Ramos (cell line): ENCODE results near the gene POU6F2.

Experiments
- in situ Hi-C: fragments of 300-500 bp; cut with MboI; formaldehyde crosslinking; loops from one replicate; pipeline ENCODE4 v1.14.3; 2022; ENCODE audit warnings: low sequenced_read_pairs; ENCODE audit not compliant: unreplicated experiment

Gene POU6F2, protein sequence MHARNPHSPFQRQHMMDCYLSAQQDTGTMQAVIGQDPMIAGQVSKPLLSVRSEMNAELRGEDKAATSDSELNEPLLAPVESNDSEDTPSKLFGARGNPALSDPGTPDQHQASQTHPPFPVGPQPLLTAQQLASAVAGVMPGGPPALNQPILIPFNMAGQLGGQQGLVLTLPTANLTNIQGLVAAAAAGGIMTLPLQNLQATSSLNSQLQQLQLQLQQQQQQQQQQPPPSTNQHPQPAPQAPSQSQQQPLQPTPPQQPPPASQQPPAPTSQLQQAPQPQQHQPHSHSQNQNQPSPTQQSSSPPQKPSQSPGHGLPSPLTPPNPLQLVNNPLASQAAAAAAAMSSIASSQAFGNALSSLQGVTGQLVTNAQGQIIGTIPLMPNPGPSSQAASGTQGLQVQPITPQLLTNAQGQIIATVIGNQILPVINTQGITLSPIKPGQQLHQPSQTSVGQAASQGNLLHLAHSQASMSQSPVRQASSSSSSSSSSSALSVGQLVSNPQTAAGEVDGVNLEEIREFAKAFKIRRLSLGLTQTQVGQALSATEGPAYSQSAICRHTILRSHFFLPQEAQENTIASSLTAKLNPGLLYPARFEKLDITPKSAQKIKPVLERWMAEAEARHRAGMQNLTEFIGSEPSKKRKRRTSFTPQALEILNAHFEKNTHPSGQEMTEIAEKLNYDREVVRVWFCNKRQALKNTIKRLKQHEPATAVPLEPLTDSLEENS

DNA sequence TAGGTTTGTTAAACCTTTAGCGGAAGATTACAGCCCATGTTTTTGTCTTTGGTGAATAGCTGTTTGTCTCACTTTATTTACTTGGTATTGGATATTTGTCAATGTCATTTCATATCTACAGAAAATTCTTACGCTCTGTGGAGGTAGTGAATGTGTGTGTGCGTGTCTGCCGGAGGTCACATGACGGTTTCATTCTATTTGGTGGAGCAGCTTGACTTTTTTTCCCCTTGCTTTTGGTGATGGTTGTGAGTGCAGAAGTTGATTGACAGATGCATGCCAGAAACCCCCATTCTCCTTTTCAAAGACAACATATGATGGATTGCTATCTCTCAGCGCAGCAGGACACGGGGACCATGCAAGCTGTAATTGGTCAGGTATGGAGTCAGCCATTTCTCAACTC lies at the start of gene POU6F2:
Gene POU6F2 (plus strand): TSS at position 225 of the 400 bp plus-strand sequence. CDS start 45 bp downstream, at position 270.
- in situ Hi-C loops, result no loop called here

DNA sequence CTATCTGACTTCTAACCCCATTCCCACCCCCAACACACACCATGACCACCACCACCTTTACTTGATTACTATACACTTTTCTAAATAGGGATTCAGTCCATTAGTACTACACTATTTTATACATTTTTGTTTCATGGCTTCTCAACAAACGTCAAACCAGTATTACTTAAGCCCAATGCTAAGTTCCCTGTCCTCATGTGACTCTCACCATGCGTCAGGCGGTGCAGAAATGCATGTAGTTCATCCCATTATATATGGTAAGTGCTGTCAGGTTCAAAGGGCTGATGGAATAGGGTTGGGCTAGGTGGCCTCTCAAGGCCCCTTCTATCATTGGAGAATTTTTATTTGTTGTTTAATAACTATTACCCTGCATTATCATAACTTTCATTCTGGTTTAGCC lies 49.2 kb upstream of the POU6F2 start:
- in situ Hi-C loops, result loop anchor here (25.0 kb wide), 1 partner anchor 584 kb away; no protein-coding TSS in a partner anchor

DNA sequence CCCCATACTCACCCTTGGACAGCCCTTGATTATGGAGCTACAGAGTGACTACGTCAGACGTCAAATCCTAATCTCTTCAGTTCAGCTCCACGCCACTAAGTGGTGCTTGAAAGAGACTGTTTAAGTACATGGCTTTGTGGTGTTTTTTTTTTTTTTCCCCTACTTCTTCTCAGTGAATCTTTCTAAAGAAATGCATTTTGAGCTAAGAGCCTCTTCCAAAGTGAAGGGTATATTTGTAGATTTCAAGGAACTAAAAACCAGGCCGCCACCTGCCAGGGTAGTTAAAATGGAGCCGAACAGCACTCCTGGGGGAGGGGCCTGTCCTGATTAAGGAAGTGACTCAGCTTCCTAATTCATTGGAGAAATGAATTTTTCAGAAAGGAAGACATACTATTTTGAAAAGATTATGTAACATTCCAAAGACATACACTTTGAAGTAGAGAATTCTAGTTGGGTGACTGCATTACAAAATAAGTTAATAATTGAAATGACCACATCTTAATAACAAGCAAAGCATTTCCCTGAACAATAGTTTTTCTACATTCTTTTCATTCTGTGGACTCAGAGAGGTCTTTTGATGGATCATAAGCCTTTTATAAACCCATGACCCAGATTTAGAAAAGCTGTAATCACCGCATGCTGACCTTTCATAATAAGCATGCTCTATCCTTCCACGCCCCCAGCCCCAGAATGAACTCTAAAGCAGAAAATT lies 48.1 kb upstream of the POU6F2 start:
- in situ Hi-C loops, result loop anchor here (25.0 kb wide), 1 partner anchor 583 kb away; no protein-coding TSS in a partner anchor

DNA sequence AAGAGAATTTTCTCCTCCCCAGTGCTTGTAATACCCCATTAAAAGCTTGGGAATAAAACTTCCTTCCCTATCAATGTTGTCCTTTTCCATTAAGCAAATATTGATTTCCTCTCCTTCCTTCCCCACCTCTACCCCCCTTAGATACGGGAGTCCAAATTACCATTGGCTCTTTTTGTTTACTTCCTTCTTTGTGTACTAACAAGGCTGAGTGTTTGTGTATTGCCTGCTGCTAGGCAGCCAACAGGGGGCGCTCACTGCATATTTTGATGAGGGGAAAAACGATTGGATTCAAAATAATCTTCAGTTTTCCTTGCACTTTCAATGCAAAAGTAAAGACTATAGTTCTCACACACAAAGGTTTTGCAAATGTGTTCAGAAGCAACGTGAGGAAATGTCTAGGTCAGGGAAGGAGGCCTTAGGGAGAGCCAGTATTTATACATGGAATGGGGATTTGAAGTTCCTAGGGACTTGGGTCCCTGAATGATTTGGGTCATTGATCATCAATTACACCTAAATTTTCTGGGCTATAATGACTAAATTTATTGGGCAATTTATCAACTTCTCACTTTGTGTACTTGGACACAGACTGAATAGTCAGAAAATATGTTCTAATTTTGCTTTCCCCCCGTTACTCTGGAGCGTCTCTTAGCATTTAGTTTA lies 45.1 kb upstream of the POU6F2 start:
- in situ Hi-C loops, result loop anchor here (25.0 kb wide), 1 partner anchor 580 kb away; no protein-coding TSS in a partner anchor

DNA sequence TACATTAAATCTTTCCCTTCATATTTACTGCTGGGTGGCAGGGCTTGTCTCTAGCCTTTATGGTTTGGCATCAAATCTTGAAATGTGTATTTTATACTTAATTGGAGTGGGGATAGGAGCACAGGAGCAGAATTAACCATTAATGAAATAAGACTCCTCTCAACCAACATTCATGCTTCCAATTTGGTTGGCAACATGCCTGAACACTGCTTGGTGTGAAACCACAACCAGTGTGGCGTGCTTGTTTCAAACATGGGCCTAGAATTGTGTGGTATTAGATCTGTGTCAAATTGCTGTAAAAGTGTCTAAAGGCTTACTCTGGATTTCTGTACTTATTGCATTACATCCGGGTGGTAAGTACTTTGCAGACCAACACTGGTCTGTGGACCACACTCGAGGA lies 43.7 kb upstream of the POU6F2 start:
- in situ Hi-C loops, result loop anchor here (25.0 kb wide), 1 partner anchor 578 kb away; no protein-coding TSS in a partner anchor

DNA sequence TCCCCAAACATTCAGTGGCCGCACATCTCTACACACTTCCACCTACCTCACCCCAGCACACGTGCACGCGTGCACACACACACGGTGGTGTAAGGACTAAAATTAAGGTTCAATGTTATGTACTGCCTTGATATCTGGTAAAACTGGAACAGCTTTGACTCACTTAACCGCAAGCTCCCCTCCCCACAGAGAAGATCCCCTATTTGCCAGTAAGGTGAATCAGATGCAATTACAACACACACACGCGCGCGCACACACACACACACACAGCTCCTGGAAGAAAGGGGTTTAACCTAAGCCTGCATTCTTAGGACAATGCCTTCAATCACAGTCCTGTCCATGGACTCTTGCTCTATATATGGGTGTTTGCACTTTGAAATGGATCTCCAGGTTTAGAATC lies 43.2 kb upstream of the POU6F2 start:
- in situ Hi-C loops, result loop anchor here (25.0 kb wide), 1 partner anchor 578 kb away; no protein-coding TSS in a partner anchor

DNA sequence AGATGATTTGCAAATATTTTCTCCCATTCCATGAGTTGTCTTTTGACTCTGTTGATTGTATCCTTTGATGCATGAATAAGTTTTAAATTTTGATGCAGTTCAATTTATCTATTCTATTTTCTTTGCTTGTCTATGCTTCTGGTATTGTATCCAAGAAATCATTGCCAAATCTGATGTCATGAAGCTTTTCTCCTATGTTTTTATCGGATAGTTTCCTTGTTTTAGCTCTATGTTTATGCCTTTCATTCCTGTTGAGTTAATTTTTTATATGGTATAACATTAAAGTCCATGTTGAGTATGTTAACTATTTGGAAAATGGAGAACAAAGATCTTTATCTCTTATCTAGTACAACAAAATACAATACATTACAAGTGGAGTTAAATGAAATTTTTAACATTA lies 41.1 kb upstream of the POU6F2 start:
- in situ Hi-C loops, result loop anchor here (25.0 kb wide), 1 partner anchor 576 kb away; no protein-coding TSS in a partner anchor

DNA sequence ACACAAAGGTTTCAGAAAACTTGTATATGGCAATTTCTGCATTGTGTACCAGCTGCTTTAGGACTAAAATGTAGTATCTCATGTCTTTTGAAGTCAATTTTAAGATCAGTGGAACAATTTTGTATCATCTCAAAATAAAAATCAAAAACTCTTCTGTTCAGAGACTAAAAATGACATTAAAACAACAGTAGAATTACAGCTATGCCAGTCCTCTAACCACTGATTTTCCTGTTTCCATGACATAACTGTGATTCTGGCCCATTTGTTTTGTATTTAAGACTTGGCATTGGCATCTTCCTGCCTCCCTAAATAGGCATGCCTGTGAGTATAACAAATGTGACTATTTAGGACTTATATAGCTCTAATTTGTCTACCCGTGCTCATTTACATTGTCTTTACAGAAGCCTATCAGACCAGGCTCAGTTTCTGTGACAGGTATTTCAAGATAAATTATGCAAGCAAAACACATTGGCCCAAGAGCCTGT lies 39.7 kb upstream of the POU6F2 start:
- in situ Hi-C loops, result loop anchor here (25.0 kb wide), 1 partner anchor 574 kb away; no protein-coding TSS in a partner anchor

DNA sequence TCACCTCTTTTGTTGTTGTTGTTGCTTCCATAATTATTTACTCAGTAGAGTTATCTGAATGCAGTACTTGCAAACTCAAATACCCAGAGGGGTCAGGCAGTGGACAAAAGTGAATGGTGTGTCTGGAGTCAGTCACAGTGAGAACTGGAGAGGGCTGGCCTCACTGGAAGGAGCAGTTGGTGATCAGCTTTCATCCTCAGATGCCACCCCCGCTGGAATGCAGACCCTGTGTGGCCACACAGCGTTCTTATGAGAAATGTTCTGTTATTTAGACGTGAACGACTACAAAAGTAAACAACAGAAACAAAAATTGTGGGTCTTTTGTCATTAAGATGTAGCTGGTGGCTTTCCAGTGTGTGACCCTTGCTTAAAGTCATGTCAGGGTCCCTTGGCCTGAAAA lies 39.1 kb upstream of the POU6F2 start:
- in situ Hi-C loops, result loop anchor here (25.0 kb wide), 1 partner anchor 574 kb away; no protein-coding TSS in a partner anchor

DNA sequence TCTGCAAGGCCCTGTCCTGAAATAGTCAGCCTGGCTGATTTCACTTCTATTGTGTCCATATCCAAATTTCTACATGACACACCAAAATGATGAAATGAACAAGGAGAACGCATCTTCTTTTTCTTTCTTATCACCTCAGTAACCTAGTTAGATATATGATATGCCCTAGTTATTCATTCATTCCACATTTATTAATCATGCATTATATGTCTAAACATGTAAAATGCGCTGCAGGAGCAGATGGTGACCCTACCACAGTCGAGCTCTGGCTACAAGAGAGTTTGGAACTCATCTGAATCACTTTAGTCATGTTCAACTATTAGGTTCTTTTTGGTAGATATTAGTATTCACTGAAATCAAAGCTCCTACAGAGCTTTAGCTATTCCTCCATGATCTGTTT lies 36.9 kb upstream of the POU6F2 start:
- in situ Hi-C loops, result loop anchor here (25.0 kb wide), 1 partner anchor 572 kb away; no protein-coding TSS in a partner anchor

DNA sequence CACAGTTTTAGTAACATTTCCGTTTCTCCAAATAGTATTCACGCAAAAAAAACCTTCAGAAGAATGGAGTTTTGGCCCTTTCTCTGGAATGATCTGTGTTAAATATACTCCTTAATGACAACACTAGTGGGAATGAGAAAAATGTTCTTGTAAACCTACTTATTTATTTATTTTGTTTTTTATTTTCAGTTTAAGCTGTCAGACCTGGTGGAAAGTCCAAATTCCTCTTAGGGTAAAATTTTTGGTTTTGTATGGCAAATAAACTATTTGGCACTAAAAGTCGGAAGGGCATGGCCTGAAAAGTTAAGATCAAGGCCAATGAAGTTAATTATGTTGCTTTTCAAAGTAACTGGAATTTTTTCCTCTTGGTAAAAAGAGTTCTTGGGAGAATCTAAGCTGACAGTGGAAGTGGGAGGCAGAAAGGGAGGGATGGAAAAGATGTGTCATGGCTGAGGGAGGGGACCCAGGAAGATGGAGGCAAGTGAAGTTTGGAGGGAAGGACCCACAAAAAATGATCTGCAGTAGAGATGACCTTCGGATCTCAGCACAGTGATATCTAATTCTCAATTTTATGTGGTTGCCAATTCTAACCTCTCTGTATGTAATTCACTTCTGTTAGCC lies 35.2 kb upstream of the POU6F2 start:
- in situ Hi-C loops, result loop anchor here (25.0 kb wide), 1 partner anchor 570 kb away; no protein-coding TSS in a partner anchor

DNA sequence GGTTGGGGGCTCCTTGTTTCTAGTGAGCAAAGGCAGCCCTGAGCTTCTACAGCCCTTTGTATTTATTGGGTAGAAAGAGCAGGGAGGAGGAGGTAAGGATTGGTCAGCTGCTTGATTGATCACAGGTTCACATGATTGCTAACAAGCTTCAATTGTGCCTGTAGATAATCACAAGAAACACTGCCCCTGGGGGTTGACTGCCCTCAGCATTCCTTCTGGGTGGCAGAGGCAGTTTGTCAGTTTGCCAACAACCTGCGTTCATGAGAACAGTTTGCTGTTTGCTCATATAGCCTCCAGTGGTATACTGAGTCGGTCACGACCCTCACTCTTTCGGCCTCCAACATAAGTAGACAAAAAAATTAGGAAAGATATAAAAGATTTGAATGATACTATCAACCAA lies 30.2 kb upstream of the POU6F2 start:
- in situ Hi-C loops, result loop anchor here (25.0 kb wide), 1 partner anchor 565 kb away; no protein-coding TSS in a partner anchor

DNA sequence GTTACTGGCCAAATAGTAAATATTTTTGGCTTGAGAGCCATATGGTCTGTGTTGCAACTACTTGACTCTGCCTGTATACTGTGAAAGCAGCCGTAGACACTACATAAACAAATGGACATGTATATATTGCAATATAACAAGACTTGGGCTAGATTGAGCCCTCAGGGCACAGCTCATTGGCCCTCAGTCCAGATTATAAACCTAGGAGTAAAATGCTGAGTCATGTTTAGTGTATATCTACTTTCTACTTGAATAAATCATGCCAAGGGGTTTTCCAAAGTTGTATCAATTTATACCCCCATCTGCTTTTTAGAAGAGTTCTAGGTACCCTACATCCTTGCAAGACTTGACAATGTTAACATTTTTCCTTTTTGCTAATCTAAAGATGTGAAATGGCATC lies 27.4 kb upstream of the POU6F2 start:
- in situ Hi-C loops, result no loop called here

DNA sequence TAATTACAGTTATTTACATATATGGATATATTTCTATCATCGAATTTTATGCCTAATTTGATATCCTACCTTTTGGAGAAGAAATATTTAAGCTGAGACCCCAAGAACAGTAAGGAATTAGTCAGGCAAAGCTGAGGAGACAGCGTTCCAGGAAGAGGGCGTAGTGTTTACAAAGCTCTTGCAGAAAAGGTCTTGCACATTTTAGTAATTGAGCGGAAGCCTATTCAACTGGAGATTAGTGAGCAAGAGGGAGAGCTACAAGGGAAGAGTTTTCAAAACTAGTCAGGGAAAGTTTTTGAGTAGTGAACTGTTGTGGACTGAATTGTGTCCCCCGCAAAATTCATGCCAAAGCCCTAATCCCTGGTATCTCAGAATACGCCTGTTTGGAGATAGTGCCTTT lies 26.5 kb upstream of the POU6F2 start:
- in situ Hi-C loops, result no loop called here

DNA sequence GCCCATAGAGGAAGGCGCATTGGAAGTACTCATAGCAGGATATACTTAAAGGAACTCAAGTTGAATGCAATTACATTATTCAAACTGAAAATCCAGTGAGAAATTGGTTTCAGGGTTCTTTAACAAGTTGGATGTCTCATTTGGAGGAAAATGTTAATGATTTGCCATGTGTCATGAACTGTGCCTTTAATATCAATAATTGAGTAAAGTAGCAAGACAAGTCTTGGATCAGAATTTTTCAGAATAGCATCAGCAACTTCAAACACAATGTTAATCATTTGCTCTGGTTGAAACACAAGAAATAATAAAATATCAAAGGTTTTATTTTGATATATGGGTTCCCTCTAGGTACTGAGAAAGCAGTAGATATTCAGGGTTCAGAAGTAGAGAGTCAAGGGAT lies 24.5 kb upstream of the POU6F2 start:
- in situ Hi-C loops, result no loop called here

DNA sequence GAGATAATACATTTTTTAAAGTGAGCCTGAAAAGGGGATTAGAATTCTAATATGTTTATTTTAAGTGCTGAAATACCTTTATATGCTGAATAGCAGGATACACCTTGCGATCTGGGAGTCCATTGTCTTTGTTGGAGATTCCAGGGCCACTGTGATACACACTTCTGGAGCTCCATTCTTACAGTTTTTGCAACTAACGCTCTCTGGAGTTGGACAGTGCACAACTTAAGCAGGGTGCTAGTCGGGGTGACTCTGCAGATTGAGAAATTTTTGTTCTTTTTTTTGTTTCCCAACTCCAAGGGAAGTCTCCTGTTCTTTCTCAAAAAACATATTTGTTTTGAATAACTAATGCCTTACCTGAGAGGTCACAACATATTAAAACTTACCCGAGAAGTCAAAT lies 23.7 kb upstream of the POU6F2 start:
- in situ Hi-C loops, result no loop called here

DNA sequence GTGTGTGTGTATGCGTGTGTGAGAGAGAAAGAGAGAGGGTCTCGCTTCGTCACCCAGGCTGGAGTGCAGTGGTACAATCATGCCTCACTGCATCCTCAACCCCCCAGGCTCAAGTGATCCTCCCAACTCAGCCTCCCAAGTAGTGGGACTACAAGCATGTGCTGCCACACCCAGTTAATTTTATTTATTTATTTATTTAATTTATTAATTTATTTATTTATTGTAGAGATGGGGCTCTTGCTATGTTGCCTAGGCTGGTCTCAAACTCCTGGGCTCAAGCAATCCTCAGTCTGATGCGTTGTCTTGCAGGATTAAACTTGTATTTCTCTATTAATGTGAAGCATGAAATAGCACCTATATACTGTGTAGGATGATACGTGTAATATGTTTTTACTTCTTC lies 21.8 kb upstream of the POU6F2 start:
- in situ Hi-C loops, result no loop called here

DNA sequence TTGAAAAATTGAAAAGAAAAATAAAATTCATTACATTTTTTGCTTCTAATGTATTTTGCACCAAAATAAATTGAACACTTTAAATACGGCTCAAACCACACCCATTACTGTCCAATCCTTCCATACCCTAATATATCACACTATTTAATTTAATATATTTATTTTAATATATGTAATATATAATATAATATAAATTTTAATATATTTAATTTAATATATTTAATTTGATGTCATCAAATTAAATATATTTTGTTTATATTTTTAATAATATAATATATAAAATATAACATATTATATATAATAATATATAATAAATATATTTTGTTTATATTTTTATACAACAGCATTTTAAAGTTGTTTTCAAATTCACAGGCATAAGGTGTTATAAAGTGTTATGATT lies 15.7 kb upstream of the POU6F2 start:
- in situ Hi-C loops, result no loop called here

DNA sequence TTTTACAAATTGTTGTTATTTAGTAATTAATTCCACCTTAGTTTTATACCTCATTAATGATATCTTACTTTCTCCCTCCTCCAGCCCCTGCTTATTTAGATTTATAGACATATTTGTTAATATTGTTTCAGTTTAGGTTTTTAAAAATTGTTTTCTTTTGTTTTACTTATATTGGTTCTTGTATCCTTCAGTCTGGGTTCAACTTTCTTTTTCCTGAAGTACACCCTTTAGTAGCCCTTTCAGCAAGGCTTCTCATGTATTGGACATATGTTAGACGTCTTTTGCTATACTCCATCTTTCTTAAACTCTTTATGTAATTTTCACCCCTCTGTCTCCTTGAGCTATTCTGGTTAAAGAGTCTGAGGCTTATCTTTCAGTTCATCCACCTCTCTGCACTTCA lies 12.8 kb upstream of the POU6F2 start:
- in situ Hi-C loops, result no loop called here
